Measurements from ENCODE around the gene PDE8A. TPM values are rescaled to one million over a fixed set of nuclear protein-coding genes. Genes with fewer than 3 reads are reported as not detected.
A peak's percentile ranks its signal among the peaks of the same experiment; 100 is the strongest.
"Not testable (repeated sequence)": the region's sequence is repeated elsewhere in the genome, so short reads cannot be mapped to it uniquely, and the experiment has no call there.

The PDE8A gene
- total and polyA plus RNA-seq, 2 of the 13 experiments (the other 11 are each of a cell fraction or from before 2014, with no cell fraction given) = 26.3 to 48.5 TPM

- TF ChIP-seq FLYWCH1 (CRISPR knock-in tag; IDR thresholded peaks at IDR 0.05) = no peak
- peak; percentile 73; the same call in 1 of the 2 replicates for TF ChIP-seq ZNF264 (CRISPR knock-in tag; IDR thresholded peaks at IDR 0.05)
- no peak for TF ChIP-seq ZNF670 (CRISPR knock-in tag; IDR thresholded peaks at IDR 0.05; ENCODE audit: borderline replicate concordance)
- no peak for TF ChIP-seq MED1 (CRISPR knock-in tag; IDR thresholded peaks at IDR 0.05)
Observed at GRCh38 chr15:85172846-85173490, 191.3 kb downstream of the PDE8A start (continued).

- no CpG with 5 or more reads among the region's 5 CpGs for WGBS (ENCODE audit: low lambda C conversion rate)
- POLR2A ChIA-PET; H3K27me3 ChIP-seq (ENCODE audit: control insufficient read depth in 1 of 2, insufficient read depth in 2 of 2, low read length in 2 of 2); H3K4me3 ChIP-seq (replicated peaks in 1 of 3; ENCODE audit: insufficient read depth in 1 of 3, low read depth in 2 of 3, low read length in 3 of 3); H3K9ac ChIP-seq (ENCODE audit: insufficient read depth, low read depth, low read length); DNase-seq (ENCODE audit: low spot score); H3K36me3 ChIP-seq (replicated peaks in 1 of 2; ENCODE audit: control insufficient read depth in 1 of 2, insufficient read depth in 2 of 2, low read length in 2 of 2); BruUV-seq (replicated peaks); H2AFZ ChIP-seq (ENCODE audit: low read length); H3K9me3 ChIP-seq (ENCODE audit: low read length); H3K4me2 ChIP-seq (ENCODE audit: low read depth, low read length); intact Hi-C loops (cut with micrococcal nuclease; ENCODE audit: unreplicated experiment); H4K20me1 ChIP-seq (ENCODE audit: insufficient read depth, low read length); CTCF ChIA-PET (ENCODE audit: low intra/inter-chr PET ratio, low total read pairs); H3K27ac ChIP-seq (ENCODE audit: extremely low read length, insufficient read depth, low read length); H3K79me2 ChIP-seq (ENCODE audit: insufficient read depth, low read length); FAIRE-seq; TF ChIP-seq GABPA (IDR thresholded peaks at IDR 0.05; ENCODE audit: low read depth, low read length): not testable (repeated sequence)
- ATAC-seq = peak; percentile 49; the same call in 2 of the 3 replicates
- peaks cover 41% of the 10 kb centered on the region for H3K4me1 ChIP-seq (ENCODE audit: insufficient read depth, low read length)
- in situ Hi-C loops (cut with HindIII; ENCODE audit: extremely low pct_ligation_motif_present, low pct_unique_long_range_greater_than_20kb) = loop anchor here (25.0 kb wide), 1 partner anchor 336 kb away; no protein-coding TSS in a partner anchor
- TF ChIP-seq GABPB1 (CRISPR knock-in tag; IDR thresholded peaks at IDR 0.05) = peak; percentile 77
- TF ChIP-seq GABPA (CRISPR knock-in tag; IDR thresholded peaks at IDR 0.05; ENCODE audit: low read depth) = peak; percentile 75
- peak; percentile 50 for TF ChIP-seq ZNF687 (CRISPR knock-in tag; IDR thresholded peaks at IDR 0.05)
- peak; percentile 39; the same call in 1 of the 2 replicates for TF ChIP-seq MED1 (CRISPR knock-in tag; IDR thresholded peaks at IDR 0.05)
- peak; percentile 61 for TF ChIP-seq RARA (CRISPR knock-in tag; IDR thresholded peaks at IDR 0.05)
- 0 out of 2 replicates have a peak, but pooled peaks have one; percentile 21 for TF ChIP-seq POGZ (CRISPR knock-in tag; IDR thresholded peaks at IDR 0.05)
- TF ChIP-seq MNT (IDR thresholded peaks at IDR 0.05) = peak; percentile 75
- TF ChIP-seq SALL1 (CRISPR knock-in tag; IDR thresholded peaks at IDR 0.05) = peak; percentile 53; the same call in 1 of the 2 replicates
- TF ChIP-seq ARID5B (CRISPR knock-in tag; IDR thresholded peaks at IDR 0.05) = peak; percentile 48
Observed at GRCh38 chr15:85173630-85174029, 192.0 kb downstream of the PDE8A start.
